MCF 10A (cell line): ENCODE data around the gene CR1L. TPM values are rescaled to one million over a fixed set of nuclear protein-coding genes. Genes with fewer than 3 reads are reported as not detected.

ENCODE experiments used
- BruUV-seq: library from RNA; stranded (reverse); fragments of 400-500 nt; replicated peaks from 2 replicates; lab custom pipeline; 2021; lab: Mats Ljungman, UMichigan
- CTCF ChIA-PET: fragments of 300-600 bp; sonication (Branson Sonifier 250); formaldehyde crosslinking; extraction: SDS; loops from one replicate; lab custom pipeline; 2021; ENCODE audit warnings: antibody characterized with exemption, inconsistent platforms; lab: Yijun Ruan, JAX
- POLR2A ChIA-PET: fragments of 300-600, 350-650 bp; sonication (Branson Sonifier 250); formaldehyde crosslinking; extraction: SDS; loops from one replicate; lab custom pipeline; 2020; ENCODE audit warnings: antibody characterized with exemption, inconsistent platforms; lab: Yijun Ruan, JAX
- DNase-seq: peaks from one replicate; pipeline ENCODE4 v3.0.0-alpha.2; 2018; ENCODE audit not compliant: unreplicated experiment
- H3K27ac Mint-ChIP-seq: one replicate; pipeline ENCODE4 v1.8.0; 2022; ENCODE audit warnings: mild to moderate bottlenecking, low read depth, mixed read lengths; ENCODE audit not compliant: unreplicated experiment
- H3K27me3 Mint-ChIP-seq: one replicate; pipeline ENCODE4 v1.8.0; 2022; ENCODE audit warnings: mixed read lengths; ENCODE audit not compliant: insufficient read depth, unreplicated experiment
- H3K36me3 Mint-ChIP-seq: one replicate; pipeline ENCODE4 v1.8.0; 2022; ENCODE audit warnings: mild to moderate bottlenecking, moderate library complexity, mixed read lengths; ENCODE audit not compliant: insufficient read depth, unreplicated experiment
- H3K4me1 Mint-ChIP-seq: one replicate; pipeline ENCODE4 v1.8.0; 2022; ENCODE audit warnings: mixed read lengths; ENCODE audit not compliant: insufficient read depth, unreplicated experiment
- H3K4me3 Mint-ChIP-seq: one replicate; pipeline ENCODE4 v1.8.0; 2022; ENCODE audit warnings: mild to moderate bottlenecking, moderate library complexity, mixed read lengths; ENCODE audit not compliant: unreplicated experiment
- H3K9me3 Mint-ChIP-seq: one replicate; pipeline ENCODE4 v1.8.0; 2022; ENCODE audit warnings: mixed read lengths; ENCODE audit not compliant: unreplicated experiment
- intact Hi-C: fragments of 100-400 bp; cut with micrococcal nuclease; formaldehyde crosslinking; loops from 2 replicates; pipeline ENCODE4 v1.14.1; 2022
- total RNA-seq: library from RNA; stranded (reverse); gene quantifications from 2 replicates; pipeline ENCODE4 v1.2.3, GENCODE V29; 2022
- TF ChIP-seq, protein P1 (sequence below): fragments of 200-600 bp; IDR thresholded peaks from one replicate; pipeline ENCODE4 v1.8.0; 2022; ENCODE audit warnings: antibody characterized with exemption, mild to moderate bottlenecking; ENCODE audit not compliant: unreplicated experiment

CR1L gene
- total RNA-seq, 1 experiment from 2014 or later: not detected

DNA sequence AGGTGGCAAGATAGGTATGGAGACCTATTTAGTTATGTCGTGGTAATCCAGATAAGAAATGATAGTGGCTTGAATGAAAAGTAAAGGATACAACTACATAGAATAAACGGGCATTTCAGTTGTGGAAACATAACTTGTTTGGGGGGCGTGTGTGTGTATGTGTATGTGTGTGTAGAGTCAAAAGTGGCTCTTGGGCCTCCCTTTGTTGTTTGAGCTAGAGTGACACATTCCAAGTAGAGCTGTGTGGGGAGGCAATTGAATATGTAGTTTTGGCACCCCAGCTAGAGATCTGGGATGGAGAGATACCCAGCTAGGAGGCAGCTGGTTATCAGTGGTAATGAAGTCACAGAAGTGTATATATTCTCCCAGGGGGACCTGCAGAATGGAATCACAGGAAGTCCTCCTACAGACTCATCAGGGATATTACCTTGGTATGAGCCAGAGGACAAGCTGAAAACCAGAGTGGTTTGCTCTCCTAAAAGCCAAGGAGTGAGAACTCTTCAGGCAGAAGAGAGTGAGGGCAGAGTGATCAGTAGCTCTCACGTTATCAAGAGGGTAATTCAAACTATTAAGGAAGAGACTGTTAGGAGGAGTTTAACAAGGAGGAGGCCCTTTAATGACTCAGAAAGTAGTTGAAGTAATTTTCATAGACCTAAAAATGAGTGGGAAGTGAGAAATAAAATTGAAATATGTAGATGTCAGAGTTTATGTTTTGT lies 5.1 kb downstream of the CR1L start:
- TF ChIP-seq, protein P1, sequence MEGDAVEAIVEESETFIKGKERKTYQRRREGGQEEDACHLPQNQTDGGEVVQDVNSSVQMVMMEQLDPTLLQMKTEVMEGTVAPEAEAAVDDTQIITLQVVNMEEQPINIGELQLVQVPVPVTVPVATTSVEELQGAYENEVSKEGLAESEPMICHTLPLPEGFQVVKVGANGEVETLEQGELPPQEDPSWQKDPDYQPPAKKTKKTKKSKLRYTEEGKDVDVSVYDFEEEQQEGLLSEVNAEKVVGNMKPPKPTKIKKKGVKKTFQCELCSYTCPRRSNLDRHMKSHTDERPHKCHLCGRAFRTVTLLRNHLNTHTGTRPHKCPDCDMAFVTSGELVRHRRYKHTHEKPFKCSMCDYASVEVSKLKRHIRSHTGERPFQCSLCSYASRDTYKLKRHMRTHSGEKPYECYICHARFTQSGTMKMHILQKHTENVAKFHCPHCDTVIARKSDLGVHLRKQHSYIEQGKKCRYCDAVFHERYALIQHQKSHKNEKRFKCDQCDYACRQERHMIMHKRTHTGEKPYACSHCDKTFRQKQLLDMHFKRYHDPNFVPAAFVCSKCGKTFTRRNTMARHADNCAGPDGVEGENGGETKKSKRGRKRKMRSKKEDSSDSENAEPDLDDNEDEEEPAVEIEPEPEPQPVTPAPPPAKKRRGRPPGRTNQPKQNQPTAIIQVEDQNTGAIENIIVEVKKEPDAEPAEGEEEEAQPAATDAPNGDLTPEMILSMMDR: no peak
- BruUV-seq: no TSS peak
- no peak for DNase-seq
- CTCF ChIA-PET: interaction anchor here (0.6 to 2.9 kb wide), 7 partner anchors 9 to 148 kb away, joined by 3 to 11 read pairs (median 4); no protein-coding TSS in a partner anchor
- no peak overlapping the region for H3K27ac Mint-ChIP-seq
- no peaks in the 10 kb centered on the region for H3K27me3 Mint-ChIP-seq
- H3K36me3 Mint-ChIP-seq: no peaks in the 10 kb centered on the region
- H3K4me3 Mint-ChIP-seq: no peak overlapping the region
- no peaks in the 10 kb centered on the region for H3K9me3 Mint-ChIP-seq
- POLR2A ChIA-PET: interaction anchor here (0.6 to 3.2 kb wide), 5 partner anchors 8 to 147 kb away, joined by 3 to 12 read pairs (median 3); no protein-coding TSS in a partner anchor
- H3K4me1 Mint-ChIP-seq: peaks cover 7% of the 10 kb centered on the region
- intact Hi-C loops: no loop called here

- H3K4me1 Mint-ChIP-seq: peaks cover 7% of the 10 kb centered on the region
- H3K27ac Mint-ChIP-seq: no peak overlapping the region
- ChIA-PET POLR2A (interaction anchor here (0.6 to 3.2 kb wide), 2 partner anchors 10 to 107 kb away, joined by 3 to 12 read pairs; no protein-coding TSS in a partner anchor), CTCF (interaction anchor here (0.6 to 2.2 kb wide), 7 partner anchors 9 to 191 kb away, joined by 3 to 11 read pairs (median 4); no protein-coding TSS in a partner anchor)
- no peaks in the 10 kb centered on the region for H3K27me3 Mint-ChIP-seq
- intact Hi-C loops: no loop called here
- H3K36me3 Mint-ChIP-seq: no peaks in the 10 kb centered on the region
- no TSS peak for BruUV-seq
- DNase-seq: no peak
- TF ChIP-seq, protein P1: no peak
- H3K4me3 Mint-ChIP-seq: no peak overlapping the region
- H3K9me3 Mint-ChIP-seq: no peaks in the 10 kb centered on the region
These were observed 6.7 kb downstream of the CR1L start for GRCh38 chr1:207651583-207651982.

DNA sequence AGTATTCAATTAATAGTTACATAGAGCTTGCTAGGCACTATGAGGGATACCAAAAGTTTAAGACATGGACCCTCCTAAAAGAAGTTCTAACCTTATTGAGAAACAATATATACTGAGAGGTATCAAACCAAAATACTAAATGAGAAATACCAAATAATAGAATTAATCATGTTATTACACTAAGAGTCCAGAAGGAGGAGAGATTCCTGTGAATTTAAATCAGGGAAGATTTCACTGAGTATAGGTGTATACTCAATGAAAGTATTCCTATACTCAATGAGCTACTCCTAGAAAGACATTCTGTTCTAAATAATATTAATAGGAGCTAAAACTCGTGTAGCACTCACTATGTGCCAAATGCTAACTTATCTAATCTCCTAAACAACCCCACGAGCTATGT lies 9.4 kb downstream of the CR1L start:
- intact Hi-C loops: loop anchor here (1.0 kb wide), 2 partner anchors 45 to 143 kb away; no protein-coding TSS in a partner anchor
- peaks cover 15% of the 10 kb centered on the region for H3K27me3 Mint-ChIP-seq
- no peaks in the 10 kb centered on the region for H3K9me3 Mint-ChIP-seq
- H3K4me1 Mint-ChIP-seq: no peaks in the 10 kb centered on the region
- H3K27ac Mint-ChIP-seq: no peak overlapping the region
- BruUV-seq: no TSS peak
- DNase-seq: no peak
- TF ChIP-seq, protein P1: peak; percentile 28
- H3K4me3 Mint-ChIP-seq: no peak overlapping the region
- POLR2A ChIA-PET: interaction anchor here (0.5 to 1.4 kb wide), 4 partner anchors 10 to 121 kb away, joined by 3 to 5 read pairs (median 4); no protein-coding TSS in a partner anchor
- CTCF ChIA-PET: interaction anchor here (0.6 to 1.7 kb wide), 25 partner anchors 9 to 215 kb away, joined by 3 to 18 read pairs (median 4); no protein-coding TSS in a partner anchor
- no peaks in the 10 kb centered on the region for H3K36me3 Mint-ChIP-seq

DNA sequence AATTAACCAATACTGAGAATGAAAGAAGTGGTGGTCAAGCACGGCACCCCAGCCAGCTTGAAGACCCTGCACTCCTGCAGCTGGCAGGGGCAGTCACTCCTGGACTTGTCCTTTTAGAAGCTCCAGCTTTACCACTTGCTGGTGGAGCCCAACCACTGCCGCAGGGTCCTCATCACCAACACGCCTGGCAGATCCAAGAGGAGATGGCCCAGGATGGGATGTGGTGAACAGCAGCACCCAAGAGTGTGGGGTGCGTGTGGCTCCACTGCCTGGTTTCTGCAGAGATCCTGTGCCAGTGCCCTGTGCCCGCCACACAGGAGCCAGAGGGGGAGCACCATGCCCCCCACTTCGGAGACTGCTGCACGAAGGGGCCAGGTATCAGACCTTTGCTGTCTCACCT lies 13.5 kb downstream of the CR1L start:
- ChIA-PET POLR2A (interaction anchor here (0.6 kb wide), 1 partner anchor 34 kb away, joined by 5 read pairs; no protein-coding TSS in a partner anchor), CTCF (interaction anchor here (0.6 to 2.4 kb wide), 6 partner anchors 8 to 795 kb away, joined by 3 to 11 read pairs (median 4); no protein-coding TSS in a partner anchor)
- Mint-ChIP-seq H3K27me3 (peaks cover 16% of the 10 kb centered on the region), H3K4me1 (no peaks in the 10 kb centered on the region), H3K36me3 (no peaks in the 10 kb centered on the region), H3K4me3 (no peak overlapping the region), H3K9me3 (no peaks in the 10 kb centered on the region), H3K27ac (no peak overlapping the region)
- intact Hi-C loops: no loop called here
- TF ChIP-seq, protein P1: no peak
- no TSS peak for BruUV-seq
- DNase-seq: no peak
